H1 (cell line): ENCODE results near the gene SSC5D. TPM values are rescaled to one million over a fixed set of nuclear protein-coding genes. Genes with fewer than 3 reads are reported as not detected.

Experiments
- BRCA1 ChIP-seq: IDR thresholded peaks from 2 replicates; pipeline ENCODE4 v1.6.1; 2012; ENCODE audit warnings: low read depth, low read length, improper control_type of control experiment
- CREB1 ChIP-seq: IDR thresholded peaks from 2 replicates; pipeline ENCODE4 v1.6.1; 2012; ENCODE audit warnings: inconsistent platforms
- EP300 ChIP-seq, 2 experiments: IDR thresholded peaks; 1 replicate in 1 of 2; 2 replicates in 1 of 2; pipeline ENCODE4 v1.6.1; 2011 to 2012; ENCODE audit warnings: low read depth in 2 of 2, low read length in 2 of 2, mild to moderate bottlenecking in 2 of 2, borderline replicate concordance in 1 of 2, inconsistent platforms in 1 of 2, moderate library complexity in 1 of 2
- JUN ChIP-seq: IDR thresholded peaks from 2 replicates; pipeline ENCODE4 v1.6.1; 2011; ENCODE audit warnings: low read depth, mild to moderate bottlenecking, improper control_type of control experiment, low read length
- KDM1A ChIP-seq: fragments of 200-600, 300-600 bp; sonication (generic); IDR thresholded peaks from 2 replicates; pipeline ENCODE4 v1.7.1; 2016; ENCODE audit warnings: mild to moderate bottlenecking, low read length, borderline replicate concordance
- PHF8 ChIP-seq: fragments of 200-600 bp; sonication (generic); conservative IDR thresholded peaks from 2 replicates; pipeline ENCODE4 v1.7.1; 2012; ENCODE audit warnings: low read depth, mild to moderate bottlenecking, inconsistent platforms, low read length, moderate library complexity
- POU5F1 ChIP-seq: IDR thresholded peaks from 2 replicates; pipeline ENCODE4 v1.6.1; 2011; ENCODE audit warnings: low read depth, mild to moderate bottlenecking, low read length, moderate library complexity
- RFX5 ChIP-seq: IDR thresholded peaks from 2 replicates; pipeline ENCODE4 v1.6.1; 2011; ENCODE audit warnings: low read depth, low read length, improper control_type of control experiment, borderline replicate concordance
- SIRT6 ChIP-seq: IDR thresholded peaks from one replicate; pipeline ENCODE4 v1.7.1; 2012; ENCODE audit warnings: low read length, inconsistent platforms
- polyA plus RNA-seq, 7 experiments: library from polyadenylated mRNA; depleted of rRNA in 3 of 7; stranded (reverse) in 5 of 7; unstranded in 2 of 7; fragments of >200 nt in 5 of 7; fragments of 200-250 nt in 2 of 7; gene quantifications; 1 replicate in 5 of 7; 2 replicates in 1 of 7; 4 replicates in 1 of 7; pipeline versions ENCODE4 v1.2.1 to v1.2.3, GENCODE V29; 2011 to 2013; ENCODE audit warnings: missing spikeins in 2 of 7, mixed read lengths in 2 of 7
- total RNA-seq: library from RNA; stranded (reverse); fragmentation: NEBNext Ultra II Directional; extraction: Animal tissue kit (Norgen Biotek cat#: 25700); gene quantifications from 2 replicates; pipeline ENCODE4 v1.2.1, GENCODE V29; 2021
- TF ChIP-seq, protein P1 (sequence below): fragments of 300-600 bp; sonication (generic); IDR thresholded peaks from 2 replicates; pipeline ENCODE4 v1.7.1; 2012; ENCODE audit warnings: low read length, moderate library complexity, mild to moderate bottlenecking, inconsistent platforms; ENCODE audit not compliant: insufficient replicate concordance

The SSC5D gene
- total and polyA plus RNA-seq, 2 of the 8 experiments (the other 6 are each of a cell fraction or from before 2014, with no cell fraction given): 0.39 to 1.7 TPM

GRCh38 chr19:55549500-55550320, 61.5 kb downstream of the SSC5D start (continued):
- TF ChIP-seq, protein P1, sequence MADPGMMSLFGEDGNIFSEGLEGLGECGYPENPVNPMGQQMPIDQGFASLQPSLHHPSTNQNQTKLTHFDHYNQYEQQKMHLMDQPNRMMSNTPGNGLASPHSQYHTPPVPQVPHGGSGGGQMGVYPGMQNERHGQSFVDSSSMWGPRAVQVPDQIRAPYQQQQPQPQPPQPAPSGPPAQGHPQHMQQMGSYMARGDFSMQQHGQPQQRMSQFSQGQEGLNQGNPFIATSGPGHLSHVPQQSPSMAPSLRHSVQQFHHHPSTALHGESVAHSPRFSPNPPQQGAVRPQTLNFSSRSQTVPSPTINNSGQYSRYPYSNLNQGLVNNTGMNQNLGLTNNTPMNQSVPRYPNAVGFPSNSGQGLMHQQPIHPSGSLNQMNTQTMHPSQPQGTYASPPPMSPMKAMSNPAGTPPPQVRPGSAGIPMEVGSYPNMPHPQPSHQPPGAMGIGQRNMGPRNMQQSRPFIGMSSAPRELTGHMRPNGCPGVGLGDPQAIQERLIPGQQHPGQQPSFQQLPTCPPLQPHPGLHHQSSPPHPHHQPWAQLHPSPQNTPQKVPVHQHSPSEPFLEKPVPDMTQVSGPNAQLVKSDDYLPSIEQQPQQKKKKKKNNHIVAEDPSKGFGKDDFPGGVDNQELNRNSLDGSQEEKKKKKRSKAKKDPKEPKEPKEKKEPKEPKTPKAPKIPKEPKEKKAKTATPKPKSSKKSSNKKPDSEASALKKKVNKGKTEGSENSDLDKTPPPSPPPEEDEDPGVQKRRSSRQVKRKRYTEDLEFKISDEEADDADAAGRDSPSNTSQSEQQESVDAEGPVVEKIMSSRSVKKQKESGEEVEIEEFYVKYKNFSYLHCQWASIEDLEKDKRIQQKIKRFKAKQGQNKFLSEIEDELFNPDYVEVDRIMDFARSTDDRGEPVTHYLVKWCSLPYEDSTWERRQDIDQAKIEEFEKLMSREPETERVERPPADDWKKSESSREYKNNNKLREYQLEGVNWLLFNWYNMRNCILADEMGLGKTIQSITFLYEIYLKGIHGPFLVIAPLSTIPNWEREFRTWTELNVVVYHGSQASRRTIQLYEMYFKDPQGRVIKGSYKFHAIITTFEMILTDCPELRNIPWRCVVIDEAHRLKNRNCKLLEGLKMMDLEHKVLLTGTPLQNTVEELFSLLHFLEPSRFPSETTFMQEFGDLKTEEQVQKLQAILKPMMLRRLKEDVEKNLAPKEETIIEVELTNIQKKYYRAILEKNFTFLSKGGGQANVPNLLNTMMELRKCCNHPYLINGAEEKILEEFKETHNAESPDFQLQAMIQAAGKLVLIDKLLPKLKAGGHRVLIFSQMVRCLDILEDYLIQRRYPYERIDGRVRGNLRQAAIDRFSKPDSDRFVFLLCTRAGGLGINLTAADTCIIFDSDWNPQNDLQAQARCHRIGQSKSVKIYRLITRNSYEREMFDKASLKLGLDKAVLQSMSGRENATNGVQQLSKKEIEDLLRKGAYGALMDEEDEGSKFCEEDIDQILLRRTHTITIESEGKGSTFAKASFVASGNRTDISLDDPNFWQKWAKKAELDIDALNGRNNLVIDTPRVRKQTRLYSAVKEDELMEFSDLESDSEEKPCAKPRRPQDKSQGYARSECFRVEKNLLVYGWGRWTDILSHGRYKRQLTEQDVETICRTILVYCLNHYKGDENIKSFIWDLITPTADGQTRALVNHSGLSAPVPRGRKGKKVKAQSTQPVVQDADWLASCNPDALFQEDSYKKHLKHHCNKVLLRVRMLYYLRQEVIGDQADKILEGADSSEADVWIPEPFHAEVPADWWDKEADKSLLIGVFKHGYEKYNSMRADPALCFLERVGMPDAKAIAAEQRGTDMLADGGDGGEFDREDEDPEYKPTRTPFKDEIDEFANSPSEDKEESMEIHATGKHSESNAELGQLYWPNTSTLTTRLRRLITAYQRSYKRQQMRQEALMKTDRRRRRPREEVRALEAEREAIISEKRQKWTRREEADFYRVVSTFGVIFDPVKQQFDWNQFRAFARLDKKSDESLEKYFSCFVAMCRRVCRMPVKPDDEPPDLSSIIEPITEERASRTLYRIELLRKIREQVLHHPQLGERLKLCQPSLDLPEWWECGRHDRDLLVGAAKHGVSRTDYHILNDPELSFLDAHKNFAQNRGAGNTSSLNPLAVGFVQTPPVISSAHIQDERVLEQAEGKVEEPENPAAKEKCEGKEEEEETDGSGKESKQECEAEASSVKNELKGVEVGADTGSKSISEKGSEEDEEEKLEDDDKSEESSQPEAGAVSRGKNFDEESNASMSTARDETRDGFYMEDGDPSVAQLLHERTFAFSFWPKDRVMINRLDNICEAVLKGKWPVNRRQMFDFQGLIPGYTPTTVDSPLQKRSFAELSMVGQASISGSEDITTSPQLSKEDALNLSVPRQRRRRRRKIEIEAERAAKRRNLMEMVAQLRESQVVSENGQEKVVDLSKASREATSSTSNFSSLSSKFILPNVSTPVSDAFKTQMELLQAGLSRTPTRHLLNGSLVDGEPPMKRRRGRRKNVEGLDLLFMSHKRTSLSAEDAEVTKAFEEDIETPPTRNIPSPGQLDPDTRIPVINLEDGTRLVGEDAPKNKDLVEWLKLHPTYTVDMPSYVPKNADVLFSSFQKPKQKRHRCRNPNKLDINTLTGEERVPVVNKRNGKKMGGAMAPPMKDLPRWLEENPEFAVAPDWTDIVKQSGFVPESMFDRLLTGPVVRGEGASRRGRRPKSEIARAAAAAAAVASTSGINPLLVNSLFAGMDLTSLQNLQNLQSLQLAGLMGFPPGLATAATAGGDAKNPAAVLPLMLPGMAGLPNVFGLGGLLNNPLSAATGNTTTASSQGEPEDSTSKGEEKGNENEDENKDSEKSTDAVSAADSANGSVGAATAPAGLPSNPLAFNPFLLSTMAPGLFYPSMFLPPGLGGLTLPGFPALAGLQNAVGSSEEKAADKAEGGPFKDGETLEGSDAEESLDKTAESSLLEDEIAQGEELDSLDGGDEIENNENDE: no peak
- TF ChIP-seq EP300 (IDR thresholded peaks at IDR 0.05; ENCODE audit: borderline replicate concordance in 1 of 2, low read depth in 2 of 2, low read length in 2 of 2): peak; percentile 18 to 42; a peak in 2 of 3 replicates
- TF ChIP-seq POU5F1: no peak
- no peak for TF ChIP-seq CREB1
- TF ChIP-seq KDM1A: peak; percentile 48; the same call in 1 of the 2 replicates
- no peak for TF ChIP-seq JUN
- peak; percentile 40; the same call in 1 of the 2 replicates for TF ChIP-seq PHF8
- no peak for TF ChIP-seq SIRT6
- no peak for TF ChIP-seq RFX5
- TF ChIP-seq BRCA1: no peak
